Activated CD8-positive, alpha-beta memory T cell treated with anti-CD3 and anti-CD28 coated beads, Interleukin-2, amount 10 ng/mL, durations not matched to agents 7 days and 5 days (primary cell): ENCODE measurements around the gene ZNF101. TPM values are rescaled to one million over a fixed set of nuclear protein-coding genes. Genes with fewer than 3 reads are reported as not detected.

Experiments
- ATAC-seq: fragments of 150-1000 bp; cut with Tn5 transposase; one replicate; pipeline ENCODE4 v1.10.0; 2021; ENCODE audit warnings: moderate library complexity
- CTCF ChIA-PET: fragments of 350-600 bp; sonication (Branson Sonifier 250); formaldehyde crosslinking; loops from one replicate; lab custom pipeline; 2021; ENCODE audit warnings: antibody characterized with exemption; lab: Charles Lee
- DNase-seq: peaks from one replicate; pipeline ENCODE4 v3.0.0-alpha.2; 2020
- H3K27ac Mint-ChIP-seq: one replicate; pipeline ENCODE4 v1.8.0; 2021; ENCODE audit warnings: mild to moderate bottlenecking, mixed read lengths
- H3K27me3 Mint-ChIP-seq: one replicate; pipeline ENCODE4 v1.8.0; 2021; ENCODE audit warnings: mixed read lengths
- H3K36me3 Mint-ChIP-seq: one replicate; pipeline ENCODE4 v1.8.0; 2021; ENCODE audit warnings: mild to moderate bottlenecking, mixed read lengths
- H3K4me1 Mint-ChIP-seq: one replicate; pipeline ENCODE4 v1.8.0; 2021; ENCODE audit warnings: mixed read lengths
- H3K4me3 Mint-ChIP-seq: one replicate; pipeline ENCODE4 v1.8.0; 2021; ENCODE audit warnings: mild to moderate bottlenecking, moderate library complexity, mixed read lengths
- H3K9me3 Mint-ChIP-seq: one replicate; pipeline ENCODE4 v1.8.0; 2022; ENCODE audit warnings: low read depth, mixed read lengths
- total RNA-seq, 2 experiments: library from RNA; stranded (reverse); gene quantifications; one replicate each; pipeline ENCODE4 v1.2.3, GENCODE V29; 2021

ZNF101 gene
- total RNA-seq, 2 experiments from 2014 or later, result 75.0 to 93.7 TPM

DNA sequence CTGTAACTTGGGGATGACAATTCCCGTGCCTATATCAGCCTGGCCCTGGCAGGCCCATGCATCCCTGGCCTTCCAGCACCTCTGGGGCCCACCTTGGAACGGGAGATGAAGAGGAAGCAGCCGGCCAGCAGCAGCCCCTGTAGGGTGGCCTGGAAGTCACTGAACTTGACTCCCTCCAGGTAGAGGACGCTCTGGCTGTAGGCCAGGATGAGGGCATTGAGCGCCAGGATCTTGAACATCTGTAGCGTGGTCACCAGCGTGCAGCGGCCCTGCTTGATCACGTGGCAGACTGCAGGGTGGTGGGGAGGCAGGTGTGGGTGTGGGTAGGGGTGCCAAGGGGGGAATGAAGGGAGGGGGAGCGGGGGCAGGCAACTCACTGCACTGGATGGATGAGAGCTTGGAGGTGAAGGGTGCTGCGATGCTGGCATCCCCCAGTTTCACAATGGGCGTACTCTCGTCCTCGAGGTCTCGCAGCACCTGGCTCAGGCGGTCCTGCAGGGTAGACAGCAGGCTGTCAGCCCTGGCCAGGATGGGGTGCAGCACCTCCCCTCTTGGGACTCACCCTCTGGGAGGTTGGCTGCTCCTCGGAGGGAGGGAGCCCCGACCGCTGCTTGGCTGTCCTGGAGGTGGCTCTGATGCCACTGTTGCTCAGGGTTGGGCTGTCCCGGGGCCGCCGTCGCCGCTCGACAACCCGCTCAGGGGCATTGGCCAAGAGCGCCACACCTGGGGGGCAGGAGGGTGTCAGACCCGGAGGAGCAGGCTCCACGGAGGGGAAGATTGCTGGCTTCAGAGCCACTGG lies 21.4 kb upstream of the ZNF101 start:
- CTCF ChIA-PET, result interaction anchor here (4.6 kb wide), 1 partner anchor 115 kb away, joined by 29 read pairs; no protein-coding TSS in a partner anchor
- no peak for ATAC-seq
- H3K27me3 Mint-ChIP-seq, result no peaks in the 10 kb centered on the region
- H3K27ac Mint-ChIP-seq, result no peak overlapping the region
- no peaks in the 10 kb centered on the region for H3K9me3 Mint-ChIP-seq
- peaks cover 8% of the 10 kb centered on the region for H3K4me1 Mint-ChIP-seq
- peaks cover 44% of the 10 kb centered on the region for H3K36me3 Mint-ChIP-seq
- H3K4me3 Mint-ChIP-seq, result no peak overlapping the region
- DNase-seq, result no peak

DNA sequence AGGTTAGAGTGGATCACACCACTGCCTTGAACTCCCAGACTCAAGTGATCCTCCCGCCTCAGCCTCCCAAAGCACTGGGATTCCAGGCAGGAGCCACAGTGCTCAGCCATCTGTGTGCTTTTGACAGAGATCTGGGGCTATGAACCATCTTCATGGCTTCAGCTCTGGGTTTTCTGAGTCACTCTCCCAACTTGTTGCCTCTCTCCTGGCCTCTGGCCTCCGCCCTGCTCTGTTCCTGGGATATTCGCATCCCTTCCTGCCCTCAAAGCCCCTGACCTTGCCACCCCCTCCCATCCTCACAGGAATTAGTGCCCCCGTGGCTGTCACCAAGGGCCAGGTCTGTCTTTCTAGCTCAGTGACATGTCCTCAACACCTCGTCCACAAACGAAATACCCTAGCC lies 19.5 kb upstream of the ZNF101 start:
- no peak overlapping the region for H3K27ac Mint-ChIP-seq
- ATAC-seq (no peak), DNase-seq (no peak)
- no peaks in the 10 kb centered on the region for H3K9me3 Mint-ChIP-seq
- no peaks in the 10 kb centered on the region for H3K27me3 Mint-ChIP-seq
- H3K36me3 Mint-ChIP-seq, result peaks cover 50% of the 10 kb centered on the region
- CTCF ChIA-PET, result interaction anchor here (0.9 to 4.6 kb wide), 2 partner anchors 13 to 117 kb away, joined by 3 to 29 read pairs; no protein-coding TSS in a partner anchor
- H3K4me1 Mint-ChIP-seq, result peaks cover 2% of the 10 kb centered on the region
- no peak overlapping the region for H3K4me3 Mint-ChIP-seq

DNA sequence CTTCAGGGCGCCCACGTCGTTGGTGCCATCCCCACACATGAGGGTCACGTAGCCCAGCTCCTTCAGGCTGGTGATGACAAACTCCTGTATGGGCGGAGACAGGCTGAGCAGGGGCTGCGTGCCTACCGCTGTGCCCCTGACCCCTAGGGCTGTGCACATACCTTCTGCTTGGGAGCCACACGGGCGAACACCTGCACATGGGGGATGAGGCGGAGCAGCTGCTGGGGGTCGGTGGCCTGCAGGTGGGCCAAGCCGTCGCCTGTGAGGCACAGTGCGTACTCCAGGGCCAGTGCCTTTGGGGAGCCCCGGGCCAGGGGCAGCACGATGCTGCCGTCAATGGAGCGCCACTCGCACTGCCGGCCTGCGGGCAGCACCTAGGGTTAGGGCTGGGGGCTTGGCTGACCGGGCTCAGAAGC lies 19.1 kb upstream of the ZNF101 start:
- CTCF ChIA-PET, result interaction anchor here (0.9 to 4.6 kb wide), 2 partner anchors 12 to 117 kb away, joined by 3 to 29 read pairs; no protein-coding TSS in a partner anchor
- ATAC-seq (no peak), DNase-seq (no peak)
- no peaks in the 10 kb centered on the region for H3K27me3 Mint-ChIP-seq
- H3K36me3 Mint-ChIP-seq, result peaks cover 51% of the 10 kb centered on the region
- no peaks in the 10 kb centered on the region for H3K4me1 Mint-ChIP-seq
- no peak overlapping the region for H3K4me3 Mint-ChIP-seq
- no peaks in the 10 kb centered on the region for H3K9me3 Mint-ChIP-seq
- no peak overlapping the region for H3K27ac Mint-ChIP-seq

DNA sequence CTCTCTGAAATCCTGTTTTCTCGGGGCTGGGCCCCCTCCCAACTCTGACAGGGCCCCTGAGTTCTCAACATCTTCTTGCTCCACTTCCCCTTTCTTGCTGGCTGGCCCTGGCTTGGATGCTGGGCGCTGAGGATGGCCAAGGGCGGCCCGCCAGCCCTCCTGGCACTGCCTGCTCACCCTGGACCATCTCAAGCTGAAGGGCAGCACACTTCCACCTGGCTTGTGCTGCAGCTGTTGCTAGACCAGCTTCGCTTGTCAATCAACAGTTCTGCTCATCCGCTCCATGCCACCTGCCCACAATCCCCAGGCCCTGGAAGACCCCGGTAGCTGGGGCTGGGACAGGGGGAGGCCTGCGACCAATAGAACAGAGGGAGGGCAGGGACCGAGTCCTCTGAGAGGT lies 18.3 kb upstream of the ZNF101 start:
- CTCF ChIA-PET, result interaction anchor here (4.6 kb wide), 1 partner anchor 118 kb away, joined by 29 read pairs; no protein-coding TSS in a partner anchor
- peaks cover 51% of the 10 kb centered on the region for H3K36me3 Mint-ChIP-seq
- DNase-seq (no peak), ATAC-seq (no peak)
- no peaks in the 10 kb centered on the region for H3K9me3 Mint-ChIP-seq
- H3K27ac Mint-ChIP-seq, result no peak overlapping the region
- no peaks in the 10 kb centered on the region for H3K27me3 Mint-ChIP-seq
- H3K4me1 Mint-ChIP-seq, result no peaks in the 10 kb centered on the region
- H3K4me3 Mint-ChIP-seq, result no peak overlapping the region

DNA sequence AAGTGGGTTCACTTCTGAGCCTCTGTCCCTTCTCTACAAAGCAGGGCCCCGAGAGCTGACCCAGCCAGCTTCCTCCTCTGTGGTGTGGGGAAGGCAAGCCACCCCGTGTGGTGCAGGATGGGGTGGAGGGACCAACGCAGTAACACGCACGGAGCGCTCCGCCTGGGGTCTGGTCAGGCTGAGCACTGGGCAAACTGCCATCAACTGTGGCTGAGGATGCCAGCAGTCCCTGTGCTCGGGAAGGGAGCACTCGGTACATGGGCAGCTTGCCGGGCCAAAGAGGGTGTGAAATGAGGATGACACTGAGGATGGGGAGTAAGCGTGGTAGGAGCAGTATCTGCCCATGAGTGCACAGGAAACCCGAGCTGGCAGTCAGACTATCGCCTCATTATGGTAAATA lies 17.6 kb upstream of the ZNF101 start:
- Mint-ChIP-seq H3K36me3 (peaks cover 51% of the 10 kb centered on the region), H3K4me1 (no peaks in the 10 kb centered on the region), H3K27ac (no peak overlapping the region), H3K27me3 (no peaks in the 10 kb centered on the region), H3K9me3 (no peaks in the 10 kb centered on the region), H3K4me3 (no peak overlapping the region)
- DNase-seq (no peak), ATAC-seq (no peak)
- CTCF ChIA-PET, result interaction anchor here (0.9 to 4.6 kb wide), 3 partner anchors 11 to 119 kb away, joined by 3 to 29 read pairs (median 8); no protein-coding TSS in a partner anchor

DNA sequence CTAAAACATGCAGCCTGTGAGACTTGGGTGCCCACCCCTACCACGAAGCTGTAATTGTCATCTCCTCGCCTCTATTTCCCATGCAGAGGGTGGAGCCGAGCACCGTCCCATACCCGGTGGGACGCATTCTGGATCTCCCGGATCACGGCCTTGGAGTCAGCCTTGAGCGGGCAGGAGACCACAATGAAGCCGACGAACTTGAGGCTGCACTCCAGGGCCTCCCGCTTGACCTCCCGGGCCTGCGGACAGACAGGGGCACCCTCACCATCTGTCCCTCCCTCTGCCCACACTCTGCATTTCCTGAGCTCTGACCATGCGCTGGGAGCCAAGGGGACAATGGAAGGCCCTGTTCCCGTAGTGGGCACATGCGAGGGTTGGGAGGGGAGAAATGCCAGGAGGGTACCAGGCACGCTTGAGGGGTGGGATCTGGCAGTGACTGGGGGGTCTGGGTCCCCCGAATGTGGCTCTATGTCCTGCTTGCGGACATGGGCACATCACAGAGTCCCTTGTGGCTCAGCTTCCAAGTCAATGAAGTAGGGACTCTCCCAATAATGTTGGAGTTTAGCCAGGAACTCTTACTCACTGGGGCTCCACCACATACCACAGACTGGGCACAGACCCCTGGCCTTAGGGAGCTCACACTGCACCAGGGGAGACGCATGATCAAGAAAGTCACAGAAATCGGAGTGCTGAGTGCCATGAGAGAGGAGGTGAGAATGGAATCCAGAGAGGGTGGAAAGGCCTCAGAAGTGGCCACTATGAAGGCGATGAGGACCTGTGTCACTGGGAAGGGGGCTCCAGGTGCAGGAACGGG lies 15.9 kb upstream of the ZNF101 start:
- DNase-seq (no peak), ATAC-seq (no peak)
- H3K36me3 Mint-ChIP-seq, result peaks cover 56% of the 10 kb centered on the region
- no peaks in the 10 kb centered on the region for H3K9me3 Mint-ChIP-seq
- H3K4me1 Mint-ChIP-seq, result no peaks in the 10 kb centered on the region
- H3K4me3 Mint-ChIP-seq, result no peak overlapping the region
- no peaks in the 10 kb centered on the region for H3K27me3 Mint-ChIP-seq
- H3K27ac Mint-ChIP-seq, result no peak overlapping the region
- CTCF ChIA-PET, result interaction anchor here (1.8 kb wide), 1 partner anchor 9 kb away, joined by 8 read pairs; no protein-coding TSS in a partner anchor

DNA sequence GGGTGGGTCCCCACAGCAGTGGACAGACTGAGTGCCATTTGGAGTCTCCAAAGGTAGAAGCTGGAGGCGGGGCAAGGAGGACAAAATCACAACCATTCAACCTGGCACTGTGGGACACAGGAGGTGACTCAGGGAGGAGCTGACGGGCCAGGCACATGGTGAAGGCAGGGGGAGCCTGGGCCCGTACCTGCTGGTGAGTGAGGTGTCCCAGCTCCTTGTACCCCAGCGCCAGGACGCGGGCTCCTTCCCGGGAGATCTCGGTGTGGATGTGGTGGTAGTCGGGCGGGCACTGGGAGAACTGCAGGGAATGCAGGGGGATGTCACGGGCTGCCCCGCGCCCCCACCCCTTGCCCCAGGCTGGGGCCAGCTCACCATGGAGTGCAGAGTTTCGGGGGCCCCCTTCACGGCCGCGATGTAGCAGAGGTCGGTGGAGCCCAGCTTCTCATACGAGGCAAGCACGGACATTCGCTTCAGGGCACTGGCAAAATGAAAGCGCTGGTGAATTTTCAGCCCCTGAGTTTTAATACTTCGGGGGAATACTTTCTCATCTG lies 15.0 kb upstream of the ZNF101 start:
- no peak for DNase-seq
- ATAC-seq, result no peak
- H3K27ac Mint-ChIP-seq, result no peak overlapping the region
- H3K4me3 Mint-ChIP-seq, result no peak overlapping the region
- peaks cover 60% of the 10 kb centered on the region for H3K36me3 Mint-ChIP-seq
- H3K4me1 Mint-ChIP-seq, result peaks cover 5% of the 10 kb centered on the region
- H3K9me3 Mint-ChIP-seq, result no peaks in the 10 kb centered on the region
- H3K27me3 Mint-ChIP-seq, result no peaks in the 10 kb centered on the region
- CTCF ChIA-PET, result interaction anchor here (1.4 kb wide), 1 partner anchor 10 kb away, joined by 7 read pairs; the partner anchor contains the start of gene GMIP

DNA sequence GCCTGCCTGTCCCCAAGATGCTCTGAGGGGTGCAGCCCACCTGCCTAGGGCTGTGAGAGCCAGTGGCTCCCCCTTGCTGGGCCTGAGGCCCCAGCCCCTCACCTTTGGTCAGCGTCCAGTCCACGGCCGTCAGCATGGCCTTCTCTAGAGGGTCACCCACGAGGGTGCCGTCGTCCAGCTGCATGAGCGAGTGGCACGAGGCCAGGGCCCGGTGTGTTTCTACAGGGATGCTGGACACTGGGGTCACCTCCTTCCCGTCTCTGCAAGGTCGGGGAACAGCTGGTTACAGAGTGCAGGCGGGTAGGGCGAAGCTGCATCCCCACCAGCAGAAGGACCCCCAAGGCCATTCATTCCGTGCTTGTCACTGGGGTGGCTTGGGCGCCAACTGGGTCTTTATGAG lies 14.2 kb upstream of the ZNF101 start:
- Mint-ChIP-seq H3K27me3 (no peaks in the 10 kb centered on the region), H3K4me3 (no peak overlapping the region), H3K9me3 (no peaks in the 10 kb centered on the region), H3K27ac (no peak overlapping the region), H3K36me3 (peaks cover 60% of the 10 kb centered on the region), H3K4me1 (peaks cover 5% of the 10 kb centered on the region)
- CTCF ChIA-PET, result interaction anchor here (1.4 kb wide), 2 partner anchors 11 to 100 kb away, joined by 5 to 7 read pairs; partner anchors contain the start of gene GMIP
- DNase-seq (no peak), ATAC-seq (no peak)

DNA sequence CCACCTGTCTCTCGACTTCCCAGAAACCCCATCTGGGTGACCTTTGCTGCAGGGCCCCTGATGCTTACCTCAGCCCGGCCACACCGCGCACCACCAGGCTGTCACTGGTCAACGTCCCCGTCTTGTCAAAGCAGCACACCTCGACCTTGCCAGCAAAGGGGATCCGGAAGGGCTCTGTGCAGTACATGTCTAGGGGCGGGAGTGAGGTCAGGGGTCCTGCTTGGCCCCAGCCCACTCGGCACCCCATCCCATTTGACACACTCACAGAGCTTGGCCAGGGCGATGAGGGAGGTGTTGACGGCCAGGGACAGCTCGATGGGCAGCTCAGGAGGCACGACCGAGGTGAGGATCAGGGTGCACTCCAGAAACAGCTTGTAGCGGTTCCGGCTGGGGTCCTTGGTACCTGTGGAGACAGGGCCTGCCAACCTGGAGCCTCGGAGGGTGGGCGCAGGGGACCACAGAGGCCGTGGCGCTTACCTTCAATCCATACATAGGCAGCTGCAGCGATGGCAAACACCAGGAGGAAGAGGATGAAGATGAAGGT lies 13.5 kb upstream of the ZNF101 start:
- no peak for DNase-seq
- ATAC-seq, result no peak
- CTCF ChIA-PET, result interaction anchor here (0.6 to 1.4 kb wide), 2 partner anchors 101 to 123 kb away, joined by 3 to 5 read pairs; no protein-coding TSS in a partner anchor
- H3K36me3 Mint-ChIP-seq, result peaks cover 67% of the 10 kb centered on the region
- H3K4me1 Mint-ChIP-seq, result peaks cover 11% of the 10 kb centered on the region
- H3K27ac Mint-ChIP-seq, result no peak overlapping the region
- H3K9me3 Mint-ChIP-seq, result no peaks in the 10 kb centered on the region
- no peaks in the 10 kb centered on the region for H3K27me3 Mint-ChIP-seq
- no peak overlapping the region for H3K4me3 Mint-ChIP-seq

DNA sequence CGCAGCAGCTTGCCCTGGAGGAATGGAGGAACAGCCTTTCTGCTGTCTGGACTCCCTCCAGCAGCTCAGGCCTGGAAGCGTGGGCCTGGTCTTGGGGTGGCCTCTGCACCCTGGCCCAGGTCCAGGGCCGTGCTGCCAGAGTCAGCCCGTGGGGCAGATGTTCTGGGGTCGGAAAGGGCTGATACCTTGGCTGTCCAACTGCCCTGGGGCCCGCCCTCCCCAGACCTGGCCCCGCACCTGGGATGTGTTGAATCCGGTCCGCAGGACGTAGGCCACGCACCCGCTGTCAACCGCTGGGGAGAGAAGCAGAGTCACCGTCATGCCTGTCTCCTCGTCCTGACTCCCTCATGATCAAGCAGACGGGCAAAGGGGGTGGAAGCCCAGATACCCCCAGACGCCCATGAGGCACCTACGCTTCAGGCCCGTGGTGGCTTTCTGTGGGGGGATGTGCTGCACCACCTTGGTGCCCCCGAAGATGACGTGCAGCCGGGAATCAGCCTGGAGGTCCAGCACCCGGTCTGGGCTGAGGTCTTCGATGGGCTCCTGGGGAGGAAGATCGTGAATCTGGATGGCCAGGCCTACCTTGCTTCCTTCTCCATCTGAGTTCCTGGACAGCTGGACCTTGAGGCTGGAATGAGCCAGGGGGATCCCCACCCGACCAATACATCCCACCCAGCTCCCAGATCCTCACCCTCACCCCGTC lies 12.8 kb upstream of the ZNF101 start:
- peaks cover 65% of the 10 kb centered on the region for H3K36me3 Mint-ChIP-seq
- no peaks in the 10 kb centered on the region for H3K9me3 Mint-ChIP-seq
- H3K4me3 Mint-ChIP-seq, result no peak overlapping the region
- DNase-seq (no peak), ATAC-seq (no peak)
- CTCF ChIA-PET, result interaction anchor here (1.4 kb wide), 1 partner anchor 102 kb away, joined by 5 read pairs; no protein-coding TSS in a partner anchor
- H3K27me3 Mint-ChIP-seq, result no peaks in the 10 kb centered on the region
- peaks cover 12% of the 10 kb centered on the region for H3K4me1 Mint-ChIP-seq
- H3K27ac Mint-ChIP-seq, result no peak overlapping the region

DNA sequence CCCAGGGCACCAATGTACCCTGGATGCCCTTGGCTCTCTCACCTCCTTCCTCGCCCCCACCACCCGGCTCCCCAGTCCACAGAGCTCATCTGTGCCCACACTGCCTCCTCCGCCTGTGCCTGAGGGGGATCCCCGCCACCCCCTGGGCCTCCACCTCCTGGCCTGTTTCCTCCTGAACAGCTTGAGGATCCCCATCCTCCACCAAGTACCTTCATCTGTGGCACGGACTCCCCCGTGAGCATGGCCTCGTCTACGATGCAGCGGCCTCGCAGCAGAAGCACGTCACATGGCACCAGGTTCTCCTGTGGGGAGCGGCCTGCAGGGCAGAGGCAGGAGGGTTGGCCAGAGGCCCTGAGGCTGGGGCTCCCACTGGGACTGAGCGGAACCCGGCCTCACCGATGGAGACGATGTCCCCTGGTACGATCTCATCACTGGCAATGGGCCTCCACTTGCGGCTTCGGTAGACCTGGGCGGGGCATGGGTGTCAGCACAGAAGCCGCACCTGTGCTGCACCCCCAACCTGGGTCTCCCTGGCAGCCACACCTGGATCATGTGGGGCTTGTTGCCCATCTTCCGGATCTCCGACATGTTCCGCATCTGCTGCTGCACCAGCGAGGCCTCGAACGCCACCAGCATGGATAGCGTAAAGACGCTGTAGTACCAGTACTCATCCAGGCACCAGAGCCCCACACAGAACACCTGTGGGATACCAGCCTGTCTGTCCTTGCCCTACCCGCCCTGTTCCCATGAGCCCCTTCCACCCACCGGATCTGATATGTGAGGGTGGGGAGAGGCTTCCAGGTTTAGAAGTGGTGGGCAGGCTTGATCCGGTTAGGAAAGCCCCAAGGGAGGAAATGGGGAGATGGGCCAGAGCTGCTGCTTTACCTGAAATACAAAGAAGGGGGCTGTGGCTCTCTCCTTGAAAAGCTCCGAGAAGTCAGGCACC lies 11.9 kb upstream of the ZNF101 start:
- Mint-ChIP-seq H3K27me3 (no peaks in the 10 kb centered on the region), H3K27ac (no peak overlapping the region), H3K4me1 (peaks cover 20% of the 10 kb centered on the region), H3K4me3 (no peak overlapping the region), H3K9me3 (no peaks in the 10 kb centered on the region), H3K36me3 (peaks cover 69% of the 10 kb centered on the region)
- ATAC-seq (no peak), DNase-seq (no peak)
- CTCF ChIA-PET, result interaction anchor here (0.9 to 2.7 kb wide), 2 partner anchors 13 to 125 kb away, joined by 4 to 12 read pairs; partner anchors contain the start of gene GMIP
